ENCODE measurements around the gene SPOPL.
A peak's percentile ranks its signal among the peaks of the same experiment; 100 is the strongest.
"Not testable (repeated sequence)": the region's sequence is repeated elsewhere in the genome, so short reads cannot be mapped to it uniquely, and the experiment has no call there.

The SPOPL gene

DNA sequence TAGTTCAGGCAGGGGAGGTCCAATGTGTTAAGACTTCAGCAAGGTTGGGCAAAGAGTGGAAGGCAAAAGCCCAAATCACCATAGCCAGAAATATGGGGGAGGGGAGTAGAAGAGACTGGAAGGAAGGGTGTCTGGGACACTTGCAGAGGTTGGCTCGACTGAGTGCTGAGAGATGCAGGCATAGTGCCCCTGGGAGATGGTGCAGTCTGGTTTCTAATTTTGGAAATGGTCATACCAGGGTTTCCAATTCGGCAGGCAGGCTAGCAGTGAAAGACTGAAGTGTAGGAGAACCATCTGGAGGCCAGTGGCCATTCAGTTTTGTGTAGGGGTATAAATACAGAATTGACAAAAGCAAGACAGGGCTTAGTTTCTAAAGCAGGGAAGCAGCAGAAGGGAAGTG lies 6.2 kb upstream of the SPOPL start:
- DNase-seq: no peak

DNA sequence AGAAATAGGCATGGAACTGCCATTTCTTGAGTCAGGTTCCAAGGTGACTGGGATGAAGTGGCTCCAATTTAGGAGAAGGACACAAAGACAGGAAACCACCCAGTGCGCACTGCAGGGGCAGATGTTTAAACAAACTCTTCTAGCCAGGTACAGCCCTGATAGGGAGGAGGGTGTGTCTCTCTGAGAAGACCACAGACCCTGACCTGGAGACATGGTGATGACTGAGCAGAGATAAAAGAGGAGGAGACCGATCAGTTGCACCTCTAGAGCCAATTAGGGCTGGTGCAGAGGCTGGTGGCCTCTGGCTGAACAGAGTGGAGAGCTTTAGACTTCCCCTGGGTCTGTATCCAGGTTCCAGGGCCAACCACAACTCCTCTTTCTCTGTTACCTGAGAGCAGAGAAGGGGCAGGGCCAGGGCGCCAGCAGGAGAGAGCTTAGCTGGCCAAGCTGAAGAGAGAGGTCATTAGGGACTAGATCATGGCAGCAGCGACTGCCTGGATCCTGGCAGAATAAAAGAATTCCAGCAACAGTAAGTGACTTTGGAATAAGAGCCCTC lies 5.4 kb upstream of the SPOPL start:
- no peak for DNase-seq

DNA sequence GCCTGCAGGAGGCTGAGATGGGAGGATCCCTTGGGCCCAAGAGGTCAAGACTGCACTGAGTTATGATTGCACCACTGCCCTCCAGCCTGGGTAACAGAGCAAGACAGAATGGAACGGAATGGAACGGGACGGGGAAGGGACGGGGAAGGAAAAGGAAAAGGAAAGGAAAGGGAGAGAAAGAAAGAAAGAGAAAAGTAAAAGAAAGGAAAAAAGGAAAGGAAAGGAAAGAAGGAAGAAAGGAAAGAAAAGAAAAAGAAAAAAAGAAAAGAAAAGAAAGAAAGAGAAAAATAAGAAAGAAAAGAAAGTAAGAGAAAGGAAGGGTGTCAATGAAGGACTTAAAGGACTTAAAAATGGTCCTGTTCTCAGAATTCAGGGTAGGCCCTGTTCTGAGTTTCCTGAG lies 4.3 kb upstream of the SPOPL start:
- DNase-seq: no peak

DNA sequence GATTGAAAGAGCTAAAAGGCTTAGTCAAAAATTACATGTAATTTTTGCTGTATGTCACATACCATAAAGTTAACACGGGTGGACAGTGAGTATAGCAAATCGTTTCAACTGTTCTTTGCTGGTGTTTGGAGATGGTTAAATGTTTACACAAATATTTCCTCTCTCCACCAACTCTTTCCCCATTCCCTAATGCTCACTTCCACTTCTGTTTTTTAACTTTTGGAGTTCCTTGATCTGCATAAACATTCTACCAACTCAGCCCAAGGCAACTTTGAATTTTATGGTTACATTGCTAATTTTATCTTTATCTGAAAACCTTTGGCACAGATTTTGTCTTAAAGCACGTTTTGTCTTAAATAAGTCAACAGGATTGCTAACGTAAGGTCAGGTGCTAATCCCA lies 1.9 kb upstream of the SPOPL start:
- DNase-seq: no peak

- DNase-seq: peak; percentile 52
Measured at GRCh38 chr2:138500592-138501424, 762 bp upstream of the SPOPL start.

DNA sequence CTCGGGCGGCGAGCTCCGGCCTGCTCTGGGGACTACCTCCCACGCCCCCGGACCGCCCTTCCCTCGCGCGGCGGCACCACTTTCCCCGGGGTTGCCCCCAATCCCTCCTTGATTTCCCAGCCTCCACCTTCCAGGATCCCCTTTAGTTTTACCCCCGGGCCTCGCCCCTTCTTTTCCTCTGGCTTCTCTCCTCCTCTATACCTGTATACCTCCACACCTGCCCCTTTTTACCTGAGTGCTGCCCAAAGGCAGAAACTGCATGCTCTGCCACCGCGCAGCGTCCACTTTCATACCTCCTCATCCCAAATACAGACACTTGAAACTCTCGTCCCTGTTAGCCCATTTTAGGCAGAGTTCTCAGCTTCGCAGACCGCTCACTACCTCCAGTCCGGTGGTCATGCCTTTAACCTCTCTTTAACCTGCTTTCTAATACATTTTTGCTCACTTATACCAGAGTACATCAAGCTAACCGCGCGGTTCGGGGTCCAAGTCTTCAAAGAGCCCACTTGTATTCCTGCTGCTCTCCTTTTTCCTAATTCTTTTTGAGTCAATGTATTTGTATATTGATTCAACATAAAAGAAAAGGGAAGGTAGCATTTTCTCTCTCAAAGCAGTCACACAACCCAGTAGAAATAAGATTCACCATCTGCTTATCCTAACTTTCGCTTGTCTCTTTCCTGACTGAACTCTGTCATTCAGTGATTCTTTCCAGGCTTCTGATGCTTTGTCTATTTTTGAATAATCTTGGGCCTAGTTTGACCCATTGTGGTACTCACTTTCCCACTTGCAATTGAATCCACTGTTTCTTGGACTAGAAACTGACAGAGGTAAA lies 901 bp downstream of the SPOPL start:
- DNase-seq: peak; percentile 37

DNA sequence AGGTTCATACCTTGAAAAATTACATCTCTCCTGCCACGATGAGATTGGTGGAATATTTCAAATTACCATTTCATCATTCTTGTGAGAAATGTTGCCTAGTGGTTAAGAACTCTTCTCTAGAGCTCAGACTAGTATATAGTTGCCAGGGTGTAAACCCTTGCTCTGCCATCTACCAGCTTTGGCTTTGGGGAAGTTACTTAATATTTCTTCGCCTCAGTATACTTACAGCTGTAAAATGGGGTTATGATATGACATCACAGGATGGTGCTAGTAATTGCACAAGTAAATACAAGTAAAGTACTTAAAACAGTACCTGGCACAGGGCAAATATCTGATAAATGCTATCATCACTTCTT lies 1.5 kb downstream of the SPOPL start:
- no peak for DNase-seq

DNA sequence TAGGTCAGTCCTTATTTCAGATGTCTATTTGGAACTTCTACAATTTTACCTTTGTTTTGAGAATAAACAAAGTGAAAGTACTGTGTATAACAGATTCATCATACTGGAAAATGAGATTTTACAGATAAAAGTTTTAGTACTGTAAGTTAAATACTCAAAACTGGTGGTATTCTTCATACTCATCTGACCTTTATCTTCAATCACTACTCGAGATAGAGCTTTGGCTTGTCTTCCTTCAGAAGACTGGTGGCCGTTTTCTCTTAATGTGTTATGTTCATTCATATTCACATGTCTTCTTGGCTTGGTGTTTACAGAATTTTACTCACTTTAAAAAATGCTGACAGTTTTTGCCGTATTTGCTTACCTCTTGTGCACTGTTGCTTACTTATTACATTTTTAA lies 2.1 kb downstream of the SPOPL start:
- no peak for DNase-seq

- DNase-seq: no peak
Measured at GRCh38 chr2:138504092-138504491, 2.5 kb downstream of the SPOPL start.

DNA sequence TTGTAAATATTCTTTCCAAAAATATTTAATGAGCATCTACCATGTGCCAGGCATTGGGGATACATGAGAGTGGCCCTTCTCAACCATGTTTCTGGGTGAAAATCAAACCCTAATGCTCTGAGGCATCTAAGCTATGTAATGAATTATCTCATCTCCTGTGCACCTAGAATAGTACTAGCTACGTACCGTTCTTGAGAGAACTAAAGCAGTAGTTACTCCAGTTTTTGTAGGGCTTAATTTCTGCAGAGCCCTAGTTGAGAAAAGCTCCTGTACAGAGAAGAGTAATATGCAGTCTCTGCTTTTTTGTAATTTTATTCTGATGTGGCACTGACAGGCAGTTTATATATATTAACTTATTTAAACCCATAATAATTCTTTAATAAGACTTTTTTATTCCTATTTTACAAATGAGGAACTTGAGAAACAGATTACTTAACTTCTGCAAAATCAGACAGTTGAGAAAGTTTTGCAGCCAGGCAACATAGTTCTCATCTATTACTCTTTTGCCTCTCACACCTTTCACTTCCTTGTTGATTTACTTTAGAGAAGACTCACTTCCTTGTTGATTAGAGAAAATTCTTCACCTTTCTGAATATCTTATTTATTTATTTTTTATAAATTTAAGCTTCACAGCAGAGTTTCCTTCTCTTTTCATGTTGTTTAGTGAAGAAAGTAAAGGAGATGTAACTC lies 3.1 kb downstream of the SPOPL start:
- no peak for DNase-seq

DNA sequence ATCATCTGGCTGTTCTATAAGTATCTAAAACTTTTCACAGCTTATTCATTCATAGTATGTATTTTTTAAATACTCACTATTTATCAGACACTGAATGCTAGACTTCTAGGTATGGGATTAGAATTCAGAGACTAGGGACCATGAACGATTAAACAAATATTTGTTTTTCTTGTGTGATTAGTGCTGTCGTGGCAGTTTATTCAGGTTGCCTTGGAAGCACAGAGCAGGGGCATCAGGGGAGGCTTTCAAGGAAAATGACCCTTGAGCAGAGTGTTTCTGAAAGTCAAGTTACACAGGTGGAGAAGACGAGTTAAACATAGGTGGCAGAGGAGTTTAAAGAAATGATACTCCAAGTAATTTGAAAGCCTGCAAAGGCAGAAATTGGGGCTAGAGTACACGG lies 5.7 kb downstream of the SPOPL start:
- DNase-seq: peak; percentile 61

DNA sequence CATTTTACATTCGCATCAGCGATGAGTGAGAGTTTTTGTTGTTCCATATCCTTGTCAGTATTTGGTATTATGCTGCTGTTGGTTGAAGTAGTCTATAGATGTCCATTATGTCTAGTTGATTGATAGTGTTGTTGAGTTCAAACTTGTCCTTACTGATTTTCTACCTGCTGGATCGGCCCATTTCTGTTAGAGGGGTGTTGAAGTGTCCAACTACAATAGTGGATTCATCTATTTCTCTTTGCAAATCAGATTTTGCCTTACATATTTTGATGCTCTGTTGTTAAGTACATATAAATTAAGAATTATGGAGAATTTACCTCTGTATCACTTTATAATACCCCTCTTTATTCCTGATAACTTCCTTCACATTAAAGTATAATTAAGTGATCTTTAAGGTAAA lies 8.7 kb downstream of the SPOPL start:
- DNase-seq: no peak

DNA sequence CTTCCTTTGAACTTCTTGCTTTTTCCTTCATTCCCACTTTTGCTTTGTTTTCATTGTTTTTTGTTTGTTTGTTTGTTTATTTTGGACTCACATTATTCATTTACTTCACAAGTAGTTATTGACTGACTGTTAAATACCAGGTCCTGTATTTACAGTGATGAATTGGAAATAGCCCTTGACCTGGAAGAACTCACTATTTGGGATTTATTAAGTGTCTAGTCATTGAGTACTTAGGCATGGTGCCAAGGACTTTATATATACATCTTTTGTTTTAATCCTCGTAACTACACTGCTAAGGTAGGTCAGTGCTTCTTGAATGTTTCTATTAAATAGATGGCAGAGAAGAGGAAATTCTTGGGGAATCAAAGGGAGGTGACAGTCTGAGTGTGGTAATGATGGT lies 11.1 kb downstream of the SPOPL start:
- no peak for DNase-seq

DNA sequence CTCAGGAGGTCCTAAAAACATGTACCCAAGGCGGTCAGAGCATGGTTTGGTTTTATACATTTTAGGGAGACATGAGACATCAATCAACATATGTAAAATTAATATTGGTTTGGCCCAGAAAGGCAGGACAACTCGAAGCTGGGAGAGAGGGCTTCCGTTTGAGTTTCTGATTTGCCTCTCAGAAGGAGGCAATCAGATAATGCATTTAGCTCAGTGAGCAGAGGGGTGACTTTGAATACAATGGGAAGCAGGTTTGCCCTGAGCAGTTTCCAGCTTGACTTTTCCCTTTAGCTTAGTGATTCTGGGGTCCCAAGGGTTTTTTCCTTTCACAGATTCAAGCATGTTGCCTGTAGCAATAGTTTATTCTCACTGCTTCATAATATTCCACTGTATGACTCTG lies 12.6 kb downstream of the SPOPL start:
- DNase-seq: no peak

- no peak for DNase-seq
Measured at GRCh38 chr2:138515092-138515491, 13.5 kb downstream of the SPOPL start.

GRCh38 chr2:138516030-138516704 lies 14.6 kb downstream of the SPOPL start:
- DNase-seq: no peak

GRCh38 chr2:138518860-138519259 lies 17.3 kb downstream of the SPOPL start:
- no peak for DNase-seq

GRCh38 chr2:138521821-138522220 lies 20.3 kb downstream of the SPOPL start:
- DNase-seq: no peak

GRCh38 chr2:138522556-138522955 lies 21.0 kb downstream of the SPOPL start:
- DNase-seq: no peak

DNA sequence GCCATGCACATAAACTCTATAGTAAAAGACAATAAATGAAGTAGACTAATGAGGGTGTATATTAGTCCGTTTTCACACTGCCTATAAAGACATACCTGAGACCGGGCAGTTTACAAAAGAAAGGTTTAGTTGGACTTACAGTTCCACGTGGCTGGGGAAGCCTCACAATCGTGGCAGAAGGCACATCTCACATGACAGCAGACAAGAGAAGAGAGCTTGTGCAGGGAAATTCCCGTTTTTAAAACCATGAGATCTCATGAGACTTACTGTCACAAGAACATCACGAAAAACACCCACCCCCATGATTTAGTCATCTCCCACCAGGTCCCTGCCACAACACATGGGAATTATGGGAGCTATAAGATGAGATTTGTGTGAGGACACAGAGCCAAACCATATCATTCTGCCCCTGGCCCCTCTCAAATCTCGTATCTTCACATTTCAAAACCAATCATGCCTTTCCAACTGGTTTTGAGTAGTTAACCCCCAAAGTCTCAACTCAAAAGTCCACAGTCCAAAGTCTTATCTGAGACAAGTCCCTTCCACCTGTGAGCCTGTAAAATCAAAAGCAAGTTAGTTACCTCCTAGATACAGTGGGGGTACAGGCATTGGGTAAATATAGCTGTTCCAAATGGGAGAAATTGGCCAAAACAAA lies 21.6 kb downstream of the SPOPL start:
- DNase-seq: not testable (repeated sequence)

DNA sequence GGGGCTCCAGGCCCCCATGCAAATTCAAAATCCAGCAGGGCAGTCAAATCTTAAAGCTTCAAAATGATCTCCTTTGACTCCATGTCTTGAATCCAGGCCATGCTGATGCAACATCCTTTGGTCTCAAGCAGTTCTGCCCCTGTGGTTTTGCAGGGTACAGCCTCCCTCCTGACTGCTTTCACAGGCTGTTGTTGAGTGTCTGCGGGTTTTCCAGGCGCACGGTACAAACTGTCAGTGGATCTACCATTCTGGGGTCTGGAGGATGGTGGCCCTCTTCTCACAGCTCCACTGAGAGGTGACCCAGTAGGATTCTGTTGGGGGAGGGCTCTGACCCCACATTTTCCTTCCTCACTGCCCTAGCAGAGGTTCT lies 22.1 kb downstream of the SPOPL start:
- DNase-seq: not testable (repeated sequence)

- not testable (repeated sequence) for DNase-seq
Measured at GRCh38 chr2:138524353-138524752, 22.8 kb downstream of the SPOPL start.

All from NCI-H1092 treated with DMSO at 0.1 percent for 48 hours (cell line).